GM06990 (cell line): ENCODE measurements around the gene CHURC1.
A peak's percentile ranks its signal among the peaks of the same experiment; 100 is the strongest.

Experiments used
- DNase-seq: peaks from one replicate; pipeline ENCODE4 v3.0.0-alpha.2; 2011; ENCODE audit not compliant: insufficient read length; ENCODE audit errors: extremely low read depth
- H3K27me3 ChIP-seq: replicated peaks from 2 replicates; pipeline ENCODE4 v1.6.0; 2011; ENCODE audit warnings: low read length; ENCODE audit not compliant: control insufficient read depth, insufficient read depth
- H3K36me3 ChIP-seq: 2 replicates; pipeline ENCODE4 v1.5.1; 2011; ENCODE audit warnings: low read length; ENCODE audit not compliant: control insufficient read depth, insufficient read depth
- H3K4me3 ChIP-seq: replicated peaks from 2 replicates; pipeline ENCODE4 v1.5.1; 2011; ENCODE audit warnings: low read depth, mild to moderate bottlenecking, control low read depth, low read length
- CTCF ChIP-seq: IDR thresholded peaks from 2 replicates; pipeline ENCODE4 v1.5.1; 2011; ENCODE audit warnings: low read length, control low read depth, mild to moderate bottlenecking, inconsistent platforms; ENCODE audit not compliant: insufficient read depth, poor library complexity, severe bottlenecking

Gene CHURC1

DNA sequence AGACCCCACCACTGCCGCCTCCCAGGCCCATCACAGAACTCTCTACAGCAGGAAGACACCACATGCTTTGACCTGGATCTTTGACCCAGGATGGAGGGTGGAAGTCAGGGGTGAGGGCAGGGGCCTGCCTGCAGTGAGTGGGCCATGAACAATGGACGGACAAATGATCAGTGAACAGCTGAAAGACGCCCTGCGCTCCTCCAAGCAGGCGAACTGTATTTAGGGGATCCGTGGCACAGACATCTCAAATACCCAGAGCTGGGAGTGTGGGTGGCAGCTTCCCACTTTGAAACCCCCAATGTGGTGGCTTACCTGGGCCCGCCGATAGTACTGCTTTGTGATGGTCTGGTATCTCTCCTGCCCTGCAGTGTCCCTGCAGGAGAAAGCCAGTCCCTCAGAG, 37.0 kb downstream of the CHURC1 start:
- TF ChIP-seq CTCF: no peak
- DNase-seq: no peak
- H3K4me3 ChIP-seq: no peak overlapping the region
- no peaks in the 10 kb centered on the region; the same call in 1 of the 2 replicates for H3K36me3 ChIP-seq
- no peaks in the 10 kb centered on the region for H3K27me3 ChIP-seq

- H3K27me3 ChIP-seq: no peaks in the 10 kb centered on the region
- TF ChIP-seq CTCF: no peak
- H3K36me3 ChIP-seq: no peaks in the 10 kb centered on the region; the same call in 1 of the 2 replicates
- no peak for DNase-seq
- H3K4me3 ChIP-seq: no peak overlapping the region
Measured at GRCh38 chr14:64951724-64952123, 37.5 kb downstream of the CHURC1 start.

- TF ChIP-seq CTCF: peak; percentile 44
- Histone ChIP-seq H3K36me3 (no peaks in the 10 kb centered on the region; the same call in 1 of the 2 replicates), H3K4me3 (no peak overlapping the region), H3K27me3 (no peaks in the 10 kb centered on the region)
- DNase-seq: peak; percentile 26
Measured at GRCh38 chr14:64952598-64953309, 38.5 kb downstream of the CHURC1 start.

DNA sequence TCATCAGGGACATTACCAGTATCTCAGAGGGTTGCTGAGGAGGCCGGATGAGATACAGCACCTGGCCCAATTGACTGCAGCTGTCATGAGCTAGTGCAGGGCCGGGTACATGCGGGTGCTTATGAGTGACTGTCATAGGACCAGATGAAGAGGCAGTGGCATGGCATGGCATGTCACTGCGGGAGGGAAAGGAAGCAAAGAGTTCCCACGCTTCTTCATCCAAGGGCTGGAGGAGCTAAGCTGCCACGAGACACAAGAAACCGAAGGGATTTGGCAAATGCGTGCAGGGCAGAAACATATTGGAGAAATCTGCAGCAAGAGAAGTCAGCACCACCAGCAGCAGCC, 39.0 kb downstream of the CHURC1 start:
- H3K27me3 ChIP-seq: no peaks in the 10 kb centered on the region
- no peak for TF ChIP-seq CTCF
- DNase-seq: no peak
- no peaks in the 10 kb centered on the region; the same call in 1 of the 2 replicates for H3K36me3 ChIP-seq
- H3K4me3 ChIP-seq: no peak overlapping the region

GRCh38 chr14:64953661-64954060, 39.4 kb downstream of the CHURC1 start:
- H3K36me3 ChIP-seq: no peaks in the 10 kb centered on the region; the same call in 1 of the 2 replicates
- DNase-seq: no peak
- no peak for TF ChIP-seq CTCF
- no peak overlapping the region for H3K4me3 ChIP-seq
- no peaks in the 10 kb centered on the region for H3K27me3 ChIP-seq
